IPS-15b (cell line): ENCODE data around the gene LANCL1.

Experiments used
- H3K27me3 ChIP-seq: one replicate; pipeline ENCODE4 v1.6.1; 2013; ENCODE audit warnings: low read length; ENCODE audit not compliant: control insufficient read depth, insufficient read depth
- H3K36me3 ChIP-seq: one replicate; pipeline ENCODE4 v1.6.1; 2013; ENCODE audit warnings: low read length; ENCODE audit not compliant: control insufficient read depth, insufficient read depth
- H3K4me1 ChIP-seq: one replicate; pipeline ENCODE4 v1.6.1; 2013; ENCODE audit warnings: mild to moderate bottlenecking, low read length; ENCODE audit not compliant: control insufficient read depth, insufficient read depth
- H3K4me3 ChIP-seq: one replicate; pipeline ENCODE4 v1.5.1; 2013; ENCODE audit warnings: low read depth, low read length
- H3K9ac ChIP-seq: one replicate; pipeline ENCODE4 v1.6.1; 2013; ENCODE audit warnings: low read depth, mild to moderate bottlenecking, low read length
- H3K9me3 ChIP-seq: one replicate; pipeline ENCODE4 v1.6.1; 2013; ENCODE audit warnings: mild to moderate bottlenecking, low read length; ENCODE audit not compliant: control insufficient read depth, insufficient read depth

Gene LANCL1, protein sequence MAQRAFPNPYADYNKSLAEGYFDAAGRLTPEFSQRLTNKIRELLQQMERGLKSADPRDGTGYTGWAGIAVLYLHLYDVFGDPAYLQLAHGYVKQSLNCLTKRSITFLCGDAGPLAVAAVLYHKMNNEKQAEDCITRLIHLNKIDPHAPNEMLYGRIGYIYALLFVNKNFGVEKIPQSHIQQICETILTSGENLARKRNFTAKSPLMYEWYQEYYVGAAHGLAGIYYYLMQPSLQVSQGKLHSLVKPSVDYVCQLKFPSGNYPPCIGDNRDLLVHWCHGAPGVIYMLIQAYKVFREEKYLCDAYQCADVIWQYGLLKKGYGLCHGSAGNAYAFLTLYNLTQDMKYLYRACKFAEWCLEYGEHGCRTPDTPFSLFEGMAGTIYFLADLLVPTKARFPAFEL

DNA sequence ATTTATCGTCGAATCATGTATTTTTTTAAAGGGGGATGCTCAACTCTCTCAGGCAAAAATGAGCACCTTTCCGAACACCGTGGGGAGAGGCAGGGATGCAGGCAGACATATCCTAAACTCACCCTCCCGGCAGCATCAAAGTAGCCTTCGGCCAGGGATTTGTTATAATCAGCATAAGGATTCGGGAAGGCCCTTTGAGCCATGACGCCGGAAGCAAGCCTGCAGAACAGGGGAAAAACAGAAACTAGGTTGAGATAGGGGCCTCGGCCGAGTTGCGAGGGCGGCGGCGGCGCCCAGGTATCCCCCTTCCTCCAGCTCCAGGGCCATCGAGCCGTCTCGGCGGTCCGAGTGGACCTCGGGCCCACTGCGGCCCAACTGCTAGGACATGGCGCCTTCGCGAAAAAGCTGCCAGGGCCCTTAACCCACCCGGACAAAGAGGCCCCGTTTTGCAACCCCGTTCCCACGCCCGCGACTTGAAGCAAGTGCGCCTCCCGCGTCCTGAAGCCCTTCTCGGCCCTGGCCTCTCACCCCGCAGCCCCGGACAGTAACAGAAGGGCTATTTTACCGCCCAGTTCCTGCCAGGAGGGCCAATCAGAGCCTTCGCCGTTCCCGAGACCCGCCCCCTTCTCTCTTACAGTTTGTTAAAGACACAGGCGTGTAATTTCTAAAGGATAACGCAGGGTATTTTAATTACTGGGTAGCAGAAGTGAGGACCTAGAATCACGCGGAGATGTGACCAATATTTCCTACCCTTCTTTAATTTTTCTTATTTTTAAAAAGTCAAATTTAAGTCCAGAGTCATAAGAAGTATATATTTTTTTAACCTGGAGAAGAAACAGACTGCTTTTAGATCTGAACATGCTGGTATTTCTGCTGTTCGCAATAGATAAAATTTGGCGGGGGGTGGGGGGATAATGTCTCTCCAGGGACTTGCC lies at the start of gene LANCL1:
TSS of gene LANCL1 (minus strand) at position 566 of the 935 bp plus-strand sequence. CDS start at position 203, 363 bp downstream.
- Histone ChIP-seq H3K9ac (peak within 1 kb of the TSS; percentile 63), H3K27me3 (no peaks in the 10 kb centered on the region), H3K4me1 (peaks cover 2% of the 10 kb centered on the region), H3K36me3 (no peaks in the 10 kb centered on the region), H3K9me3 (no peaks in the 10 kb centered on the region), H3K4me3 (peak within 1 kb of the TSS; percentile 81)

GRCh38 chr2:210524533-210524932 lies 48.0 kb upstream of the LANCL1 start:
- Histone ChIP-seq H3K27me3 (no peaks in the 10 kb centered on the region), H3K9ac (no peak overlapping the region), H3K36me3 (no peaks in the 10 kb centered on the region), H3K4me3 (no peak overlapping the region), H3K4me1 (no peaks in the 10 kb centered on the region), H3K9me3 (no peaks in the 10 kb centered on the region)

DNA sequence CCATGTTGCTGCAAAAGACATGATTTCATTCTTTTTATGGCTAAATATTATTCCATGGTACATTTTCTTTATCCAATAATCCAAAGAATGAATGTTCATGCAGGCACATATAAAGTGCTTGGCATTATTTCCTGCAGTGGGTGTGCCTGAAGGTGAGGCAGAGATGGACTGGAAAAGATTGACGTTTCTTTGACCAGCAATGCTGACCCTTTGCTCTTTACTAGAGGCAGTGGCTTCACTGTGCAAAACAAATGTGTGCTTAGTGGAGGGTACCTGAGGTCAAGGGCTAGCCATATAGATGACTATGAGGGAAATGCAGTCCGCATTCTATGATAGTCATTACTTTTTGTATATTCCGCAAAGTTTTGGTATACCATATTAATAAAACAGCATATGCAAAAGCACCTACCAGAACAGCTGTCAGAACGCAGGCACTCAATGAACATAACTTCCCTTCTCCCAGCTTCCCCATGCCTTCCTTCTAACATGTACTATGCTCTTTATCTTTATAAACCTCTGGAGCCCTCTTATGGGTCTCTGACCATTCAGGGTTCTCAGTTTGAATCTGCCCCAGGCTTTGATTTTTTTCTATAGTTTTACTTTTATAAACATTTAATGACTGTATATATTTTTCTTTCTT lies 47.2 kb upstream of the LANCL1 start:
- no peaks in the 10 kb centered on the region for H3K9me3 ChIP-seq

GRCh38 chr2:210522399-210522798 lies 45.8 kb upstream of the LANCL1 start:
- no peaks in the 10 kb centered on the region for H3K36me3 ChIP-seq
- H3K9me3 ChIP-seq = no peaks in the 10 kb centered on the region
- no peaks in the 10 kb centered on the region for H3K4me1 ChIP-seq
- H3K9ac ChIP-seq = no peak overlapping the region
- no peak overlapping the region for H3K4me3 ChIP-seq
- no peaks in the 10 kb centered on the region for H3K27me3 ChIP-seq

More for the DNA sequence above, 47.2 kb upstream of the LANCL1 start:
- H3K9ac ChIP-seq = no peak overlapping the region
- H3K4me3 ChIP-seq = no peak overlapping the region
- no peaks in the 10 kb centered on the region for H3K36me3 ChIP-seq
- H3K4me1 ChIP-seq = no peaks in the 10 kb centered on the region
- H3K27me3 ChIP-seq = no peaks in the 10 kb centered on the region

- Histone ChIP-seq H3K4me3 (no peak overlapping the region), H3K36me3 (no peaks in the 10 kb centered on the region), H3K4me1 (no peaks in the 10 kb centered on the region), H3K27me3 (no peaks in the 10 kb centered on the region), H3K9me3 (no peaks in the 10 kb centered on the region), H3K9ac (no peak overlapping the region)
These were observed 43.0 kb upstream of the LANCL1 start for GRCh38 chr2:210519594-210519993.

GRCh38 chr2:210517264-210517663 lies 40.7 kb upstream of the LANCL1 start:
- Histone ChIP-seq H3K4me3 (no peak overlapping the region), H3K9me3 (no peaks in the 10 kb centered on the region), H3K27me3 (no peaks in the 10 kb centered on the region), H3K9ac (no peak overlapping the region), H3K4me1 (no peaks in the 10 kb centered on the region), H3K36me3 (no peaks in the 10 kb centered on the region)

- H3K4me3 ChIP-seq = no peak overlapping the region
- H3K4me1 ChIP-seq = no peaks in the 10 kb centered on the region
- no peaks in the 10 kb centered on the region for H3K9me3 ChIP-seq
- no peak overlapping the region for H3K9ac ChIP-seq
- no peaks in the 10 kb centered on the region for H3K36me3 ChIP-seq
- no peaks in the 10 kb centered on the region for H3K27me3 ChIP-seq
These were observed 39.4 kb upstream of the LANCL1 start for GRCh38 chr2:210515911-210516310.

DNA sequence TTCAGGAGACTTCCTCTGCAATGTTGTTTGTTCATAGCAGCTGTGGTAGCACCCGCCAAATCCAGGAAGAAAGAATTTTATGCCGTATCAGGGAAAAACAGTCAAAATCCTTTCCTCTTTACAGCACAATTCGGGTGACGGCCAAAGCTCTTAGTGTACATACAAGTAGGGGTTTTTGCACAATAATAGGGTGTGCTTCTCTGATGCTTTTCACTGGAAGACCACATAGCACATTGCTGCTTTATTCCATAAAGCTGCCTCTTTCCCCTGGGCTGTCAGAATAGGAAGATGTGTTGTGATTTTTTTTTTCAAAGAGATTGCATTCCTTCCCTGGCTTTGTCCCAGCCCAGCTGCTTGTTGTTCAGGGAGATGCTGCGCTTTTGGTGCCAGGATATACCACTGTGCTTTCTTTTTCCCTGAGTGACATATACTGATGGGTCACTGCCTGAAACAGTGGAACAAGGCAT lies 27.2 kb upstream of the LANCL1 start:
- H3K36me3 ChIP-seq = no peaks in the 10 kb centered on the region
- no peaks in the 10 kb centered on the region for H3K9me3 ChIP-seq
- H3K4me1 ChIP-seq = no peaks in the 10 kb centered on the region
- no peaks in the 10 kb centered on the region for H3K27me3 ChIP-seq
- no peak overlapping the region for H3K9ac ChIP-seq
- H3K4me3 ChIP-seq = no peak overlapping the region

GRCh38 chr2:210503001-210503623 lies 26.6 kb upstream of the LANCL1 start:
- Histone ChIP-seq H3K4me3 (no peak overlapping the region), H3K4me1 (no peaks in the 10 kb centered on the region), H3K36me3 (no peaks in the 10 kb centered on the region), H3K9ac (no peak overlapping the region), H3K9me3 (no peaks in the 10 kb centered on the region), H3K27me3 (no peaks in the 10 kb centered on the region)

DNA sequence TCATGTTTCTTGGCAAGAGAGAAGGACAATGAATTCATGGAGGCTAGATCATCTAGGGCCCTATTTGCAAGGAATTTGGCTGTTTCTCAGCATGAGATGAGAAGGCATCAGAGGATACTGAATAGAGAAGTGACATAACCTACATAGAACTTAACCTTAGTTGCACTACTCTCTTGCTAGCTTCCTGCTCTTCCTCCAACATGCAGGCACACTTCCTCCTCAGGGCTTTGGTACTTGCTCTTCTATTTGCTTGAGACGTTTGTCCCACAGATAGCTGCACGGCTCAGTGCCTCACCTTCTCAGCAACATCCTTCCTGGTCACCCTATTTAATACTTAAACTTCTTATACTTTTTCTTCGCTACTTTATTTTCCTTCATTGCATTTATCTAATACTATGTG lies 20.0 kb upstream of the LANCL1 start:
- Histone ChIP-seq H3K9ac (no peak overlapping the region), H3K4me3 (no peak overlapping the region)

DNA sequence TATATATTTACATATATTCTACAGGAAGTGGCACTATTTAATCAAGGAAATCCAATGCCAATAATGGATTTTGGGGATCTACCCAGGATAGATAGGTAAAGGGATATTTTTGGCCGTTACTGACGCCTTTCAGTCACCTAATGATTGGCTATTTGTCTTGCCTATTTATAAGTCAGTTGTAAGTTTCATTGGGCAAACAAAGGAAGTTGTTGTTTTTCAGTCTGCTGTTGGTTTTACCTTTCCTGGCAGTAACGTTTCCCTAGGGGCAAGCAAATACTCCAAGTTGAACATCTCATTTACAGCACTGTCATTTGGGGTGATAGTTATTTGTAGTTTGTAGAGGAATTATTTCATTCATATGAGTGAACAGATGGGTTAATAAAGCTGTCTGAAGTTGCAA lies 17.0 kb upstream of the LANCL1 start:
- Histone ChIP-seq H3K27me3 (no peaks in the 10 kb centered on the region), H3K4me3 (no peak overlapping the region), H3K9me3 (no peaks in the 10 kb centered on the region), H3K36me3 (no peaks in the 10 kb centered on the region), H3K9ac (no peak overlapping the region), H3K4me1 (no peaks in the 10 kb centered on the region)

More for the DNA sequence above, 20.0 kb upstream of the LANCL1 start:
- H3K27me3 ChIP-seq = no peaks in the 10 kb centered on the region
- H3K36me3 ChIP-seq = no peaks in the 10 kb centered on the region
- H3K4me1 ChIP-seq = no peaks in the 10 kb centered on the region
- no peaks in the 10 kb centered on the region for H3K9me3 ChIP-seq
